Psoas muscle (tissue), 8 donors: ENCODE data around the gene EIF4A3. TPM values are rescaled to one million over a fixed set of nuclear protein-coding genes. Genes with fewer than 3 reads are reported as not detected.

Source experiments
- ATAC-seq, 4 donors: fragments of 200-7000 bp; cut with Tn5 transposase; one replicate each; pipeline ENCODE4 v1.9.1; 2020; ENCODE audit warnings: moderate library complexity in 3 of 4, mild to moderate bottlenecking in 2 of 4
- DNase-seq, 2 donors: peaks; one replicate each; pipeline ENCODE4 v3.0.0-alpha.2; 2020
- H3K27ac ChIP-seq: fragments of 200-600 bp; one replicate; pipeline ENCODE4 v1.8.0; 2022
- H3K27me3 ChIP-seq, 3 donors: fragments of 200-600 bp in 1 of 3; one replicate each; pipeline versions ENCODE4 v1.6.1 to v1.8.0; 2013 to 2022; ENCODE audit warnings: low read length in 2 of 3, mild to moderate bottlenecking in 2 of 3, moderate library complexity in 1 of 3; ENCODE audit not compliant: insufficient read depth in 3 of 3
- H3K36me3 ChIP-seq, 2 donors: fragments of 200-600 bp in 1 of 2; one replicate each; pipeline versions ENCODE4 v1.6.1 to v1.8.0; 2013 to 2022; ENCODE audit warnings: low read depth in 1 of 2, mild to moderate bottlenecking in 1 of 2, moderate library complexity in 1 of 2; ENCODE audit not compliant: insufficient read depth in 1 of 2
- H3K4me1 ChIP-seq: fragments of 200-600 bp; one replicate; pipeline ENCODE4 v1.8.0; 2022
- H3K4me3 ChIP-seq: fragments of 200-600 bp; one replicate; pipeline ENCODE4 v1.8.0; 2022; ENCODE audit warnings: mild to moderate bottlenecking
- H3K9me3 ChIP-seq: fragments of 200-600 bp; one replicate; pipeline ENCODE4 v1.8.0; 2022
- WGBS, 3 donors: extraction: QIAGEN DNeasy Blood & Tissue Kit; methylation state at CpG; one replicate each; pipeline versions ENCODE4 v1.1.6 to v1.1.7; 2013; 5-methylcytosine and 5-hydroxymethylcytosine counted together
- intact Hi-C, 2 donors: fragments of 100-400 bp; cut with DNase I; formaldehyde crosslinking; loops; one replicate each; pipeline versions ENCODE4 v1.11.0 to v1.14.2; 2022
- polyA plus RNA-seq, 3 donors: library from polyadenylated mRNA; stranded (reverse); fragments of 200-250 nt; gene quantifications; one replicate each; pipeline ENCODE4 v1.2.3, GENCODE V29; 2013
- total RNA-seq, 4 donors: library from RNA; stranded (reverse); fragmentation: NEBNext Ultra II Directional in 2 of 4; extraction: Animal tissue kit (Norgen Biotek cat#: 25700) in 2 of 4; gene quantifications; one replicate each; pipeline versions ENCODE4 v1.2.1 to v1.2.4, GENCODE V29; 2021 to 2023
- TF ChIP-seq, protein P1 (sequence below): fragments of 200-600 bp; IDR thresholded peaks from one replicate; pipeline ENCODE4 v1.8.0; 2022; ENCODE audit warnings: antibody characterized with exemption
- donor health status: healthy with polysubstance abuse.
- donor health status: DM: no; HTN: no; CAD: no; lungs with moderate emphysema.
- donor health status: Bipolar disorder and iron deficiency.
- donor health status: healthy.
- donor health status: DM: yes; HTN: yes; CAD: no.
- donor health status: DM: no; HTN: no; CAD: no.
- donor health status: DM: no; HTN: no; CAD: no.
- donor health status: DM: yes; HTN: yes; CAD: no.

EIF4A3 gene
- total and polyA plus RNA-seq, 7 donors, result 26.7 to 77.0 (median 36.0) TPM

GRCh38 chr17:80116921-80117380 is 30.0 kb downstream of the EIF4A3 start:
- H3K27ac ChIP-seq, result no peak overlapping the region
- ATAC-seq (no peak), DNase-seq (peak in 1 of 2 donors; percentile 37)
- no peaks in the 10 kb centered on the region for H3K9me3 ChIP-seq
- peaks cover 3 to 56% of the 10 kb centered on the region in 2 donors for H3K36me3 ChIP-seq
- intact Hi-C loops, result no loop called here
- no peak overlapping the region for H3K4me3 ChIP-seq
- 86 to 93% (median 89%) methylated on average over 13 of the region's 13 CpGs for WGBS, 3 donors
- no peaks in the 10 kb centered on the region for H3K4me1 ChIP-seq
- H3K27me3 ChIP-seq, result no peaks in the 10 kb centered on the region
- TF ChIP-seq, protein P1, sequence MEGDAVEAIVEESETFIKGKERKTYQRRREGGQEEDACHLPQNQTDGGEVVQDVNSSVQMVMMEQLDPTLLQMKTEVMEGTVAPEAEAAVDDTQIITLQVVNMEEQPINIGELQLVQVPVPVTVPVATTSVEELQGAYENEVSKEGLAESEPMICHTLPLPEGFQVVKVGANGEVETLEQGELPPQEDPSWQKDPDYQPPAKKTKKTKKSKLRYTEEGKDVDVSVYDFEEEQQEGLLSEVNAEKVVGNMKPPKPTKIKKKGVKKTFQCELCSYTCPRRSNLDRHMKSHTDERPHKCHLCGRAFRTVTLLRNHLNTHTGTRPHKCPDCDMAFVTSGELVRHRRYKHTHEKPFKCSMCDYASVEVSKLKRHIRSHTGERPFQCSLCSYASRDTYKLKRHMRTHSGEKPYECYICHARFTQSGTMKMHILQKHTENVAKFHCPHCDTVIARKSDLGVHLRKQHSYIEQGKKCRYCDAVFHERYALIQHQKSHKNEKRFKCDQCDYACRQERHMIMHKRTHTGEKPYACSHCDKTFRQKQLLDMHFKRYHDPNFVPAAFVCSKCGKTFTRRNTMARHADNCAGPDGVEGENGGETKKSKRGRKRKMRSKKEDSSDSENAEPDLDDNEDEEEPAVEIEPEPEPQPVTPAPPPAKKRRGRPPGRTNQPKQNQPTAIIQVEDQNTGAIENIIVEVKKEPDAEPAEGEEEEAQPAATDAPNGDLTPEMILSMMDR, result no peak

- H3K4me1 ChIP-seq, result no peaks in the 10 kb centered on the region
- no peak overlapping the region for H3K4me3 ChIP-seq
- TF ChIP-seq, protein P1, result no peak
- no peaks in the 10 kb centered on the region for H3K27me3 ChIP-seq
- peaks cover 3 to 59% of the 10 kb centered on the region in 2 donors for H3K36me3 ChIP-seq
- DNase-seq (no peak), ATAC-seq (no peak)
- intact Hi-C loops, result no loop called here
- H3K27ac ChIP-seq, result no peak overlapping the region
- H3K9me3 ChIP-seq, result no peaks in the 10 kb centered on the region
- 90 to 92% (median 91%) methylated on average over 16 of the region's 16 CpGs for WGBS, 3 donors
Observed at GRCh38 chr17:80116276-80116920, 30.5 kb downstream of the EIF4A3 start.

GRCh38 chr17:80115159-80115558 is 31.8 kb downstream of the EIF4A3 start:
- H3K4me3 ChIP-seq, result no peak overlapping the region
- no peak for ATAC-seq
- WGBS, 3 donors, result 90 to 96% (median 93%) methylated on average over 8 of the region's 8 CpGs
- H3K27me3 ChIP-seq, result no peaks in the 10 kb centered on the region
- no peak for DNase-seq
- no peaks in the 10 kb centered on the region for H3K9me3 ChIP-seq
- TF ChIP-seq, protein P1, result no peak
- H3K4me1 ChIP-seq, result no peaks in the 10 kb centered on the region
- no peak overlapping the region for H3K27ac ChIP-seq
- intact Hi-C loops, result no loop called here
- H3K36me3 ChIP-seq, result peaks cover 3 to 69% of the 10 kb centered on the region in 2 donors

DNA sequence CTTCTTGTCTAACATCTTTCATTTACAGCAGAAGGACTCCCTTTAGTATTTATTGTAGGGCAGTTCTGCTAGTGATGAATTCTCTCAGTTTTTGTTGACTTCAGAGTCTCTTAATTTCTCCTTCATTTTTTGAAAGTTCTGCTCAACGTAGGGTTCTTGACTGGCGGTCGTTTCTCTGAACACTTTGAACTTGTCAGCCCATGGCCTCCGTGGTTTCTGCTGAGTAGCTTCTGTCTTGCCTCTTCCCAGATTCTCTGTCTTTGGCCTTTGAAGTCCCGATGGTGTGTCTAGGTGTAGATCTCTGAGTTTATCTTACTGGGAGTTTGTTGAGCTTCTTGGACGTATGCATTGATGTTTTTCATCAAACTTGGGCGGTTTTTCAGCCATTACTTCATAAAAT is 32.2 kb downstream of the EIF4A3 start:
- no peak for ATAC-seq
- no peak for DNase-seq
- no peak overlapping the region for H3K27ac ChIP-seq
- no peaks in the 10 kb centered on the region for H3K9me3 ChIP-seq
- H3K36me3 ChIP-seq, result peaks cover 3 to 72% of the 10 kb centered on the region in 2 donors
- intact Hi-C loops, result no loop called here
- 90 to 93% (median 93%) methylated on average over 7 of the region's 7 CpGs for WGBS, 3 donors
- no peaks in the 10 kb centered on the region for H3K4me1 ChIP-seq
- no peak overlapping the region for H3K4me3 ChIP-seq
- TF ChIP-seq, protein P1, result no peak
- no peaks in the 10 kb centered on the region for H3K27me3 ChIP-seq
